GM12878 (cell line): ENCODE measurements around the gene SPRED3. TPM values are rescaled to one million over a fixed set of nuclear protein-coding genes. Genes with fewer than 3 reads are reported as not detected.

Experiments
- ATAC-seq: fragments of 200-7000 bp; cut with Tn5 transposase; 3 replicates; pipeline ENCODE4 v1.9.1; 2020; ENCODE audit warnings: mild to moderate bottlenecking, moderate library complexity
- BruUV-seq: library from RNA; stranded (reverse); fragments of 400-500 nt; replicated peaks from 2 replicates; lab custom pipeline; 2021; lab: Mats Ljungman, UMichigan
- CTCF ChIA-PET: fragments of 300-600 bp; sonication (Branson Sonifier 250); formaldehyde crosslinking; extraction: SDS; loops from one replicate; lab custom pipeline; 2021; ENCODE audit warnings: inconsistent platforms; lab: Yijun Ruan, JAX
- POLR2A ChIA-PET: fragments of 350-600 bp; formaldehyde crosslinking; extraction: SDS; loops from one replicate; lab custom pipeline; 2021; ENCODE audit warnings: inconsistent platforms; lab: Charles Lee
- RAD21 ChIA-PET: fragments of 300-600 bp; sonication (Branson Sonifier 250); formaldehyde crosslinking; loops from one replicate; lab custom pipeline; 2023; ENCODE audit warnings: antibody characterized with exemption; ENCODE audit not compliant: unreplicated experiment; lab: Charles Lee
- SMC1A ChIA-PET: fragments of 300-600 bp; sonication (Branson Sonifier 250); formaldehyde crosslinking; loops from one replicate; lab custom pipeline; 2023; ENCODE audit not compliant: unreplicated experiment, uncharacterized antibody; lab: Charles Lee
- DNase-seq: peaks from one replicate; pipeline ENCODE4 v3.0.0-alpha.2; 2011; ENCODE audit warnings: low read depth, low spot score
- FAIRE-seq: peaks from 3 replicates; lab custom pipeline; 2011; peaks lifted over from hg19 to GRCh38; lab: Jason Lieb, UNC
- H2AFZ ChIP-seq: 2 replicates; pipeline ENCODE4 v1.6.0; 2011; ENCODE audit warnings: low read depth, low read length, control low read depth; ENCODE audit not compliant: control insufficient read depth
- H3K27ac ChIP-seq: 2 replicates; pipeline ENCODE4 v1.5.1; 2011; ENCODE audit warnings: control low read depth; ENCODE audit not compliant: control insufficient read depth, insufficient read depth
- H3K27me3 ChIP-seq, 2 experiments: replicated peaks in 1 of 2; 2 replicates each; pipeline versions ENCODE4 v1.6.0 to v1.6.1; 2011; ENCODE audit warnings: low read length in 1 of 2; ENCODE audit not compliant: control insufficient read depth in 2 of 2, insufficient read depth in 2 of 2
- H3K36me3 ChIP-seq, 2 experiments: 2 replicates each; pipeline ENCODE4 v1.5.1; 2011; ENCODE audit warnings: low read length in 1 of 2; ENCODE audit not compliant: control insufficient read depth in 2 of 2, insufficient read depth in 2 of 2
- H3K4me1 ChIP-seq: 2 replicates; pipeline ENCODE4 v1.6.1; 2011; ENCODE audit warnings: mild to moderate bottlenecking, low read length, moderate library complexity, mixed read lengths; ENCODE audit not compliant: control insufficient read depth, insufficient read depth
- H3K4me2 ChIP-seq: 2 replicates; pipeline ENCODE4 v1.6.0; 2011; ENCODE audit warnings: control low read depth; ENCODE audit not compliant: control insufficient read depth, insufficient read depth
- H3K4me3 ChIP-seq: fragments of 200-600 bp; sonication (generic); 2 replicates; pipeline ENCODE4 v1.5.1; 2016
- H3K79me2 ChIP-seq: 2 replicates; pipeline ENCODE4 v1.6.0; 2011; ENCODE audit warnings: low read length; ENCODE audit not compliant: control insufficient read depth, insufficient read depth
- H3K9ac ChIP-seq: 2 replicates; pipeline ENCODE4 v1.8.0; 2011; ENCODE audit warnings: low read length, control low read depth, mixed read lengths; ENCODE audit not compliant: control insufficient read depth, insufficient read depth
- H3K9me3 ChIP-seq: replicated peaks from 3 replicates; pipeline ENCODE4 v1.5.1; 2011; ENCODE audit warnings: mild to moderate bottlenecking, low read length; ENCODE audit not compliant: control insufficient read depth, insufficient read depth
- H4K20me1 ChIP-seq: 2 replicates; pipeline ENCODE4 v1.6.0; 2011; ENCODE audit not compliant: control insufficient read depth, insufficient read depth
- CBFB ChIP-seq: IDR thresholded peaks from 2 replicates; pipeline ENCODE4 v1.6.1; 2016; ENCODE audit warnings: antibody characterized with exemption, low read depth
- CBX3 ChIP-seq: fragments of 200-600 bp; sonication (generic); IDR thresholded peaks from 2 replicates; pipeline ENCODE4 v1.6.1; 2016; ENCODE audit warnings: low read depth, borderline replicate concordance
- CHD1 ChIP-seq: IDR thresholded peaks from 2 replicates; pipeline ENCODE4 v1.6.1; 2012; ENCODE audit warnings: low read depth, low read length, improper control_type of control experiment
- HDAC2 ChIP-seq: fragments of 200-600 bp; sonication (generic); IDR thresholded peaks from 2 replicates; pipeline ENCODE4 v1.6.1; 2017
- HDGF ChIP-seq: fragments of 450-650 bp; IDR thresholded peaks from 2 replicates; pipeline ENCODE4 v1.6.1; 2016; ENCODE audit warnings: antibody characterized with exemption
- MEF2B ChIP-seq: fragments of 450-650 bp; IDR thresholded peaks from 2 replicates; pipeline ENCODE4 v1.6.1; 2018; ENCODE audit warnings: mild to moderate bottlenecking, moderate library complexity; ENCODE audit not compliant: partially characterized antibody, poor library complexity, severe bottlenecking
- MYC ChIP-seq: IDR thresholded peaks from 2 replicates; pipeline ENCODE4 v1.6.1; 2011; ENCODE audit warnings: mild to moderate bottlenecking, low read length, moderate library complexity, inconsistent platforms; ENCODE audit not compliant: insufficient read depth, insufficient replicate concordance, insufficient read length, severe bottlenecking
- NBN ChIP-seq: fragments of 450-650 bp; IDR thresholded peaks from 2 replicates; pipeline ENCODE4 v1.6.1; 2016
- NFYB ChIP-seq: IDR thresholded peaks from 2 replicates; pipeline ENCODE4 v1.6.1; 2011; ENCODE audit warnings: low read depth, mild to moderate bottlenecking, low read length, improper control_type of control experiment, moderate library complexity; ENCODE audit not compliant: insufficient read depth
- POLR2AphosphoS2 ChIP-seq: IDR thresholded peaks from 2 replicates; pipeline ENCODE4 v1.6.1; 2011; ENCODE audit warnings: low read depth, mild to moderate bottlenecking, low read length, improper control_type of control experiment, moderate library complexity
- SUZ12 ChIP-seq: fragments of 200-600 bp; sonication (generic); IDR thresholded peaks from one replicate; pipeline ENCODE4 v1.6.1; 2018; ENCODE audit warnings: antibody characterized with exemption, mild to moderate bottlenecking; ENCODE audit not compliant: unreplicated experiment
- TBL1XR1 ChIP-seq: IDR thresholded peaks from 2 replicates; pipeline ENCODE4 v1.6.1; 2012; ENCODE audit warnings: low read depth, low read length, improper control_type of control experiment
- ZBED1 ChIP-seq: IDR thresholded peaks from 2 replicates; pipeline ENCODE4 v1.6.1; 2016; ENCODE audit warnings: borderline replicate concordance
- ZNF217 ChIP-seq: fragments of 450-650 bp; IDR thresholded peaks from 2 replicates; pipeline ENCODE4 v1.6.1; 2017; ENCODE audit warnings: antibody characterized with exemption, mild to moderate bottlenecking
- ZZZ3 ChIP-seq: IDR thresholded peaks from 2 replicates; pipeline ENCODE4 v1.6.1; 2011; ENCODE audit warnings: low read depth; ENCODE audit not compliant: control insufficient read depth, insufficient read length
- WGBS: methylation state at CpG from one replicate; pipeline ENCODE4 v1.1.6; 2016; ENCODE audit warnings: low lambda C conversion rate; ENCODE audit not compliant: insufficient replicate concordance, insufficient coverage; ENCODE audit errors: missing lambda C conversion rate; 5-methylcytosine and 5-hydroxymethylcytosine counted together
- in situ Hi-C: fragments of 300-500 bp; cut with MboI; formaldehyde crosslinking; loops from 9 replicates; pipeline ENCODE4 v1.14.3; 2018; ENCODE audit warnings: mixed read lengths
- intact Hi-C: fragments of 100-400 bp; cut with micrococcal nuclease; formaldehyde crosslinking; loops from one replicate; pipeline ENCODE4 v1.14.2; 2022; ENCODE audit not compliant: unreplicated experiment
- polyA plus RNA-seq, 11 experiments: library from polyadenylated mRNA; depleted of rRNA in 4 of 11; unstranded in 6 of 11; stranded (reverse) in 5 of 11; fragments of >200 nt; fragmentation: Nextera tagmentation in 4 of 11; fragmentation: Illumina TruSeq in 1 of 11; extraction: Ambion mirVana in 4 of 11; extraction: Trizol in 1 of 11; gene quantifications; 1 replicate in 1 of 11; 2 replicates in 10 of 11; pipeline versions ENCODE4 v1.2.1 to v1.2.3, GENCODE V29; 2011 to 2016; ENCODE audit warnings: inconsistent platforms in 2 of 11, missing spikeins in 2 of 11, low read depth in 1 of 11
- total RNA-seq, 4 experiments: library from RNA; depleted of rRNA in 3 of 4; stranded (reverse); fragments of >200 nt in 3 of 4; fragmentation: Illumina TruSeq in 1 of 4; extraction: Trizol in 1 of 4; gene quantifications; 2 replicates each; pipeline versions ENCODE4 v1.2.1 to v1.2.3, GENCODE V29; 2013 to 2021
- TF ChIP-seq, protein P1 (sequence below): fragments of 450-650 bp; IDR thresholded peaks from 2 replicates; pipeline ENCODE4 v1.6.1; 2016; ENCODE audit warnings: mild to moderate bottlenecking
- TF ChIP-seq, protein P2 (sequence below): IDR thresholded peaks from 2 replicates; pipeline ENCODE4 v1.6.1; 2012; ENCODE audit warnings: low read depth, low read length, improper control_type of control experiment
- TF ChIP-seq, protein P3 (sequence below): IDR thresholded peaks from 2 replicates; pipeline ENCODE4 v1.6.1; 2012; ENCODE audit warnings: low read length, inconsistent platforms

The SPRED3 gene
- total and polyA plus RNA-seq, 10 of the 15 experiments (the other 5 are each of a cell fraction or from before 2014, with no cell fraction given): 0.09 to 1.5 (median 0.31) TPM; not detected in 2

DNA sequence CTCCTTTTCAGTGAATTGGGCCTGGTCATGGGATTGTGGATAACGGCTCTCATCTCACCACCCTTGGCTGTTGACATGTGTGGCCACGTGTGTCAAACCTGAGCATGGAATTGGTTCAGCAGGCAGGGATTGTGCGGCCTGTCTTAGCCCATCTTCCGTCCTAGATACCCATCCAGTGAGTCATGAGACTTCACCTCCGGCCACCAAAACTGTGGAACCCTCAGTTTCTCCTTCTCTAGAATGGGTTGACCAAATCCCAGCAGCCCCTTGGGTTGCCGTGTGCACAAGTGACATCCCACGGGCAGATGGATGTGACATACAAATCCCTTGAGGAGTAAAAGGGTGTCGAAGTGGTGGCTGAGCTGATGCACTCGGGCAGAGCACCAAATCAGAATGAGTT lies 7.4 kb upstream of the SPRED3 start:
- SMC1A ChIA-PET: no interaction called here
- WGBS: 100% methylated on average over 9 of the region's 9 CpGs
- Histone ChIP-seq H3K27me3 (no peaks in the 10 kb centered on the region), H3K27ac (no peak overlapping the region), H4K20me1 (0 out of 2 replicates have a peak, but pooled peaks cover 2% of the 10 kb centered on the region), H3K79me2 (peaks cover 12% of the 10 kb centered on the region), H3K9ac (no peak overlapping the region), H2AFZ (no peak overlapping the region), H3K4me2 (no peak overlapping the region), H3K9me3 (no peaks in the 10 kb centered on the region), H3K4me1 (peaks cover 7% of the 10 kb centered on the region), H3K4me3 (no peak overlapping the region), H3K36me3 (peaks cover 17 to 24% of the 10 kb centered on the region in 2 experiments; a peak in 3 of 4 replicates)
- POLR2A ChIA-PET: interaction anchor here (0.6 kb wide), 1 partner anchor 266 kb away, joined by 3 read pairs; the partner anchor contains the start of gene ACTN4
- ATAC-seq (no peak), DNase-seq (no peak), FAIRE-seq (no peak)
- in situ Hi-C loops (no loop called here), intact Hi-C loops (no loop called here)
- TF ChIP-seq ZNF217 (no peak), CHD1 (no peak), POLR2AphosphoS2 (no peak), ZBED1 (no peak), HDGF (no peak), CBFB (no peak), ZZZ3 (no peak), NFYB (no peak), MEF2B (no peak), NBN (no peak), HDAC2 (no peak), MYC (no peak), CBX3 (no peak), SUZ12 (no peak), TBL1XR1 (no peak)
- TF ChIP-seq, protein P1, sequence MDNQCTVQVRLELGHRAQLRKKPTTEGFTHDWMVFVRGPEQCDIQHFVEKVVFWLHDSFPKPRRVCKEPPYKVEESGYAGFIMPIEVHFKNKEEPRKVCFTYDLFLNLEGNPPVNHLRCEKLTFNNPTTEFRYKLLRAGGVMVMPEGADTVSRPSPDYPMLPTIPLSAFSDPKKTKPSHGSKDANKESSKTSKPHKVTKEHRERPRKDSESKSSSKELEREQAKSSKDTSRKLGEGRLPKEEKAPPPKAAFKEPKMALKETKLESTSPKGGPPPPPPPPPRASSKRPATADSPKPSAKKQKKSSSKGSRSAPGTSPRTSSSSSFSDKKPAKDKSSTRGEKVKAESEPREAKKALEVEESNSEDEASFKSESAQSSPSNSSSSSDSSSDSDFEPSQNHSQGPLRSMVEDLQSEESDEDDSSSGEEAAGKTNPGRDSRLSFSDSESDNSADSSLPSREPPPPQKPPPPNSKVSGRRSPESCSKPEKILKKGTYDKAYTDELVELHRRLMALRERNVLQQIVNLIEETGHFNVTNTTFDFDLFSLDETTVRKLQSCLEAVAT: no peak
- TF ChIP-seq, protein P2, sequence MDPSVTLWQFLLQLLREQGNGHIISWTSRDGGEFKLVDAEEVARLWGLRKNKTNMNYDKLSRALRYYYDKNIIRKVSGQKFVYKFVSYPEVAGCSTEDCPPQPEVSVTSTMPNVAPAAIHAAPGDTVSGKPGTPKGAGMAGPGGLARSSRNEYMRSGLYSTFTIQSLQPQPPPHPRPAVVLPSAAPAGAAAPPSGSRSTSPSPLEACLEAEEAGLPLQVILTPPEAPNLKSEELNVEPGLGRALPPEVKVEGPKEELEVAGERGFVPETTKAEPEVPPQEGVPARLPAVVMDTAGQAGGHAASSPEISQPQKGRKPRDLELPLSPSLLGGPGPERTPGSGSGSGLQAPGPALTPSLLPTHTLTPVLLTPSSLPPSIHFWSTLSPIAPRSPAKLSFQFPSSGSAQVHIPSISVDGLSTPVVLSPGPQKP: no peak
- TF ChIP-seq, protein P3, sequence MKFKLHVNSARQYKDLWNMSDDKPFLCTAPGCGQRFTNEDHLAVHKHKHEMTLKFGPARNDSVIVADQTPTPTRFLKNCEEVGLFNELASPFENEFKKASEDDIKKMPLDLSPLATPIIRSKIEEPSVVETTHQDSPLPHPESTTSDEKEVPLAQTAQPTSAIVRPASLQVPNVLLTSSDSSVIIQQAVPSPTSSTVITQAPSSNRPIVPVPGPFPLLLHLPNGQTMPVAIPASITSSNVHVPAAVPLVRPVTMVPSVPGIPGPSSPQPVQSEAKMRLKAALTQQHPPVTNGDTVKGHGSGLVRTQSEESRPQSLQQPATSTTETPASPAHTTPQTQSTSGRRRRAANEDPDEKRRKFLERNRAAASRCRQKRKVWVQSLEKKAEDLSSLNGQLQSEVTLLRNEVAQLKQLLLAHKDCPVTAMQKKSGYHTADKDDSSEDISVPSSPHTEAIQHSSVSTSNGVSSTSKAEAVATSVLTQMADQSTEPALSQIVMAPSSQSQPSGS: no peak
- RAD21 ChIA-PET: interaction anchor here (2.1 kb wide), 1 partner anchor 22 kb away, joined by 5 read pairs; the partner anchor contains the start of gene FAM98C
- CTCF ChIA-PET: no interaction called here
- no TSS peak for BruUV-seq
